Stimulated activated CD8-positive, alpha-beta memory T cell treated with anti-CD3 and anti-CD28 coated beads, Interleukin-4, amount 100 ng/mL, for 48 hours (primary cell): Measurements from ENCODE around the gene CEP57L1.
A peak's percentile ranks its signal among the peaks of the same experiment; 100 is the strongest.

Experiments used
- DNase-seq: peaks from one replicate; pipeline ENCODE4 v3.0.0-alpha.2; 2020

Gene CEP57L1

GRCh38 chr6:109095036-109095834, at the start of gene CEP57L1:
Gene CEP57L1, plus strand, starts transcription at chr6:109095507. Its CDS starts 49,715 bp downstream, at chr6:109145222.
- peak; percentile 94 for DNase-seq

GRCh38 chr6:109048176-109048575, 47.1 kb upstream of the CEP57L1 start:
- DNase-seq: no peak

GRCh38 chr6:109048670-109049415, 46.5 kb upstream of the CEP57L1 start:
- DNase-seq: no peak

GRCh38 chr6:109050012-109050411, 45.3 kb upstream of the CEP57L1 start:
- DNase-seq: no peak

- DNase-seq: no peak
These were observed 44.7 kb upstream of the CEP57L1 start for GRCh38 chr6:109050447-109051102.

- DNase-seq: no peak
These were observed 43.8 kb upstream of the CEP57L1 start for GRCh38 chr6:109051301-109052017.

- DNase-seq: no peak
These were observed 43.2 kb upstream of the CEP57L1 start for GRCh38 chr6:109052018-109052651.

GRCh38 chr6:109052852-109053251, 42.5 kb upstream of the CEP57L1 start:
- no peak for DNase-seq

GRCh38 chr6:109053336-109053735, 42.0 kb upstream of the CEP57L1 start:
- no peak for DNase-seq

GRCh38 chr6:109055771-109056235, 39.5 kb upstream of the CEP57L1 start:
- no peak for DNase-seq

GRCh38 chr6:109056661-109057060, 38.6 kb upstream of the CEP57L1 start:
- DNase-seq: no peak

- no peak for DNase-seq
These were observed 36.7 kb upstream of the CEP57L1 start for GRCh38 chr6:109058620-109059019.

- DNase-seq: no peak
These were observed 36.2 kb upstream of the CEP57L1 start for GRCh38 chr6:109059153-109059552.

- DNase-seq: no peak
These were observed 35.7 kb upstream of the CEP57L1 start for GRCh38 chr6:109059571-109060021.

- no peak for DNase-seq
These were observed 34.7 kb upstream of the CEP57L1 start for GRCh38 chr6:109060571-109060970.

GRCh38 chr6:109062216-109062615, 33.1 kb upstream of the CEP57L1 start:
- DNase-seq: no peak

- DNase-seq: no peak
These were observed 32.4 kb upstream of the CEP57L1 start for GRCh38 chr6:109062767-109063352.

- DNase-seq: no peak
These were observed 25.6 kb upstream of the CEP57L1 start for GRCh38 chr6:109069746-109070145.

GRCh38 chr6:109071125-109071917, 24.0 kb upstream of the CEP57L1 start:
- DNase-seq: no peak

- DNase-seq: no peak
These were observed 21.8 kb upstream of the CEP57L1 start for GRCh38 chr6:109073344-109074132.
